ENCODE measurements around the gene UBR3.
A peak's percentile ranks its signal among the peaks of the same experiment; 100 is the strongest.

Gene UBR3

GRCh38 chr2:169980001-169980400, 152.7 kb downstream of the UBR3 start:
- no peaks in the 10 kb centered on the region for H3K27me3 ChIP-seq (ENCODE audit: insufficient read depth, low read length)
- 95% methylated on average over 4 of the region's 4 CpGs for whole genome bisulfite sequencing
- H3K9me3 ChIP-seq (ENCODE audit: insufficient read depth, low read depth, low read length), result peaks cover 20% of the 10 kb centered on the region
- no peaks in the 10 kb centered on the region for H3K4me1 ChIP-seq (ENCODE audit: insufficient read depth, low read length)
- no peak overlapping the region for H3K9ac ChIP-seq (ENCODE audit: low read depth, low read length)
- H3K4me3 ChIP-seq (ENCODE audit: low read length), result no peak overlapping the region
- peaks cover 6% of the 10 kb centered on the region; the same call in 1 of the 2 replicates for H3K36me3 ChIP-seq (ENCODE audit: insufficient read depth, low read length)
- H3K27ac ChIP-seq (ENCODE audit: low read depth, low read length), result no peak overlapping the region

- Histone ChIP-seq H3K27me3 (ENCODE audit: insufficient read depth, low read length) (no peaks in the 10 kb centered on the region), H3K4me1 (ENCODE audit: insufficient read depth, low read length) (no peaks in the 10 kb centered on the region), H3K36me3 (ENCODE audit: insufficient read depth, low read length) (peaks cover 6% of the 10 kb centered on the region; the same call in 1 of the 2 replicates), H3K27ac (ENCODE audit: low read depth, low read length) (no peak overlapping the region), H3K9me3 (ENCODE audit: insufficient read depth, low read depth, low read length) (peaks cover 14% of the 10 kb centered on the region), H3K4me3 (ENCODE audit: low read length) (no peak overlapping the region), H3K9ac (ENCODE audit: low read depth, low read length) (no peak overlapping the region)
- WGBS, result 80% methylated on average over 1 of the region's 2 CpGs
Measured at GRCh38 chr2:169980643-169981042, 153.4 kb downstream of the UBR3 start.

- Histone ChIP-seq H3K4me1 (ENCODE audit: insufficient read depth, low read length) (no peaks in the 10 kb centered on the region), H3K4me3 (ENCODE audit: low read length) (no peak overlapping the region), H3K27ac (ENCODE audit: low read depth, low read length) (no peak overlapping the region), H3K27me3 (ENCODE audit: insufficient read depth, low read length) (no peaks in the 10 kb centered on the region), H3K36me3 (ENCODE audit: insufficient read depth, low read length) (0 out of 2 replicates have a peak, but pooled peaks cover 2% of the 10 kb centered on the region), H3K9ac (ENCODE audit: low read depth, low read length) (no peak overlapping the region), H3K9me3 (ENCODE audit: insufficient read depth, low read depth, low read length) (no peaks in the 10 kb centered on the region)
- WGBS, result 0% methylated on average over 1 of the region's 1 CpG
Measured at GRCh38 chr2:169982929-169983328, 155.7 kb downstream of the UBR3 start.

- 85% methylated on average over 2 of the region's 3 CpGs for WGBS
- no peaks in the 10 kb centered on the region for H3K9me3 ChIP-seq (ENCODE audit: insufficient read depth, low read depth, low read length)
- H3K4me1 ChIP-seq (ENCODE audit: insufficient read depth, low read length), result no peaks in the 10 kb centered on the region
- no peak overlapping the region for H3K4me3 ChIP-seq (ENCODE audit: low read length)
- no peak overlapping the region for H3K27ac ChIP-seq (ENCODE audit: low read depth, low read length)
- H3K9ac ChIP-seq (ENCODE audit: low read depth, low read length), result no peak overlapping the region
- no peaks in the 10 kb centered on the region for H3K27me3 ChIP-seq (ENCODE audit: insufficient read depth, low read length)
- 0 out of 2 replicates have a peak, but pooled peaks cover 2% of the 10 kb centered on the region for H3K36me3 ChIP-seq (ENCODE audit: insufficient read depth, low read length)
Measured at GRCh38 chr2:169983506-169983905, 156.3 kb downstream of the UBR3 start.

GRCh38 chr2:169984145-169984544, 156.9 kb downstream of the UBR3 start:
- Histone ChIP-seq H3K27ac (ENCODE audit: low read depth, low read length) (no peak overlapping the region), H3K27me3 (ENCODE audit: insufficient read depth, low read length) (no peaks in the 10 kb centered on the region), H3K9me3 (ENCODE audit: insufficient read depth, low read depth, low read length) (no peaks in the 10 kb centered on the region), H3K4me1 (ENCODE audit: insufficient read depth, low read length) (no peaks in the 10 kb centered on the region), H3K36me3 (ENCODE audit: insufficient read depth, low read length) (0 out of 2 replicates have a peak, but pooled peaks cover 2% of the 10 kb centered on the region), H3K4me3 (ENCODE audit: low read length) (no peak overlapping the region), H3K9ac (ENCODE audit: low read depth, low read length) (no peak overlapping the region)

- Histone ChIP-seq H3K27ac (ENCODE audit: low read depth, low read length) (no peak overlapping the region), H3K36me3 (ENCODE audit: insufficient read depth, low read length) (peaks cover 24% of the 10 kb centered on the region), H3K27me3 (ENCODE audit: insufficient read depth, low read length) (no peaks in the 10 kb centered on the region), H3K4me1 (ENCODE audit: insufficient read depth, low read length) (no peaks in the 10 kb centered on the region), H3K4me3 (ENCODE audit: low read length) (no peak overlapping the region), H3K9ac (ENCODE audit: low read depth, low read length) (no peak overlapping the region), H3K9me3 (ENCODE audit: insufficient read depth, low read depth, low read length) (peaks cover 19% of the 10 kb centered on the region)
- WGBS, result 97% methylated on average over 2 of the region's 2 CpGs
Measured at GRCh38 chr2:169994752-169995151, 167.5 kb downstream of the UBR3 start.

- H3K9me3 ChIP-seq (ENCODE audit: insufficient read depth, low read depth, low read length), result peaks cover 19% of the 10 kb centered on the region
- no peak overlapping the region for H3K9ac ChIP-seq (ENCODE audit: low read depth, low read length)
- H3K27ac ChIP-seq (ENCODE audit: low read depth, low read length), result no peak overlapping the region
- H3K4me3 ChIP-seq (ENCODE audit: low read length), result no peak overlapping the region
- WGBS, result 95% methylated on average over 9 of the region's 9 CpGs
- H3K4me1 ChIP-seq (ENCODE audit: insufficient read depth, low read length), result no peaks in the 10 kb centered on the region
- H3K27me3 ChIP-seq (ENCODE audit: insufficient read depth, low read length), result no peaks in the 10 kb centered on the region
- H3K36me3 ChIP-seq (ENCODE audit: insufficient read depth, low read length), result peaks cover 22% of the 10 kb centered on the region
Measured at GRCh38 chr2:169997140-169997887, 170.1 kb downstream of the UBR3 start.

GRCh38 chr2:169999054-169999453, 171.8 kb downstream of the UBR3 start:
- H3K9ac ChIP-seq (ENCODE audit: low read depth, low read length), result no peak overlapping the region
- no peak overlapping the region for H3K27ac ChIP-seq (ENCODE audit: low read depth, low read length)
- peaks cover 28% of the 10 kb centered on the region for H3K36me3 ChIP-seq (ENCODE audit: insufficient read depth, low read length)
- 92% methylated on average over 2 of the region's 4 CpGs for WGBS
- no peaks in the 10 kb centered on the region for H3K27me3 ChIP-seq (ENCODE audit: insufficient read depth, low read length)
- H3K4me1 ChIP-seq (ENCODE audit: insufficient read depth, low read length), result no peaks in the 10 kb centered on the region
- no peak overlapping the region for H3K4me3 ChIP-seq (ENCODE audit: low read length)
- peaks cover 19% of the 10 kb centered on the region for H3K9me3 ChIP-seq (ENCODE audit: insufficient read depth, low read depth, low read length)

GRCh38 chr2:170002096-170002495, 174.8 kb downstream of the UBR3 start:
- WGBS, result 81% methylated on average over 1 of the region's 1 CpG
- Histone ChIP-seq H3K27me3 (ENCODE audit: insufficient read depth, low read length) (no peaks in the 10 kb centered on the region), H3K4me1 (ENCODE audit: insufficient read depth, low read length) (peaks cover 3% of the 10 kb centered on the region; the same call in 1 of the 2 replicates), H3K36me3 (ENCODE audit: insufficient read depth, low read length) (peaks cover 16% of the 10 kb centered on the region), H3K9me3 (ENCODE audit: insufficient read depth, low read depth, low read length) (peaks cover 12% of the 10 kb centered on the region), H3K9ac (ENCODE audit: low read depth, low read length) (no peak overlapping the region), H3K4me3 (ENCODE audit: low read length) (no peak overlapping the region), H3K27ac (ENCODE audit: low read depth, low read length) (no peak overlapping the region)

GRCh38 chr2:170005702-170006101, 178.4 kb downstream of the UBR3 start:
- WGBS, result 62% methylated on average over 1 of the region's 1 CpG

GRCh38 chr2:170006587-170007325, 179.5 kb downstream of the UBR3 start:
- Histone ChIP-seq H3K4me3 (ENCODE audit: low read length) (no peak overlapping the region), H3K27me3 (ENCODE audit: insufficient read depth, low read length) (no peaks in the 10 kb centered on the region), H3K36me3 (ENCODE audit: insufficient read depth, low read length) (peaks cover 9% of the 10 kb centered on the region; the same call in 1 of the 2 replicates), H3K9ac (ENCODE audit: low read depth, low read length) (no peak overlapping the region), H3K27ac (ENCODE audit: low read depth, low read length) (no peak overlapping the region), H3K4me1 (ENCODE audit: insufficient read depth, low read length) (peaks cover 3% of the 10 kb centered on the region; the same call in 1 of the 2 replicates), H3K9me3 (ENCODE audit: insufficient read depth, low read depth, low read length) (no peaks in the 10 kb centered on the region)
- WGBS, result 96% methylated on average over 8 of the region's 8 CpGs

More at GRCh38 chr2:170005702-170006101, 178.4 kb downstream of the UBR3 start:
- Histone ChIP-seq H3K27me3 (ENCODE audit: insufficient read depth, low read length) (no peaks in the 10 kb centered on the region), H3K4me1 (ENCODE audit: insufficient read depth, low read length) (peaks cover 3% of the 10 kb centered on the region; the same call in 1 of the 2 replicates), H3K36me3 (ENCODE audit: insufficient read depth, low read length) (peaks cover 11% of the 10 kb centered on the region; the same call in 1 of the 2 replicates), H3K9me3 (ENCODE audit: insufficient read depth, low read depth, low read length) (no peaks in the 10 kb centered on the region), H3K27ac (ENCODE audit: low read depth, low read length) (0 out of 2 replicates have a peak overlapping the region, but pooled peaks have one; percentile 6), H3K4me3 (ENCODE audit: low read length) (no peak overlapping the region), H3K9ac (ENCODE audit: low read depth, low read length) (no peak overlapping the region)

All from HUES64 (cell line).